ENCODE results near the gene RAB21.

Gene RAB21, protein sequence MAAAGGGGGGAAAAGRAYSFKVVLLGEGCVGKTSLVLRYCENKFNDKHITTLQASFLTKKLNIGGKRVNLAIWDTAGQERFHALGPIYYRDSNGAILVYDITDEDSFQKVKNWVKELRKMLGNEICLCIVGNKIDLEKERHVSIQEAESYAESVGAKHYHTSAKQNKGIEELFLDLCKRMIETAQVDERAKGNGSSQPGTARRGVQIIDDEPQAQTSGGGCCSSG

DNA sequence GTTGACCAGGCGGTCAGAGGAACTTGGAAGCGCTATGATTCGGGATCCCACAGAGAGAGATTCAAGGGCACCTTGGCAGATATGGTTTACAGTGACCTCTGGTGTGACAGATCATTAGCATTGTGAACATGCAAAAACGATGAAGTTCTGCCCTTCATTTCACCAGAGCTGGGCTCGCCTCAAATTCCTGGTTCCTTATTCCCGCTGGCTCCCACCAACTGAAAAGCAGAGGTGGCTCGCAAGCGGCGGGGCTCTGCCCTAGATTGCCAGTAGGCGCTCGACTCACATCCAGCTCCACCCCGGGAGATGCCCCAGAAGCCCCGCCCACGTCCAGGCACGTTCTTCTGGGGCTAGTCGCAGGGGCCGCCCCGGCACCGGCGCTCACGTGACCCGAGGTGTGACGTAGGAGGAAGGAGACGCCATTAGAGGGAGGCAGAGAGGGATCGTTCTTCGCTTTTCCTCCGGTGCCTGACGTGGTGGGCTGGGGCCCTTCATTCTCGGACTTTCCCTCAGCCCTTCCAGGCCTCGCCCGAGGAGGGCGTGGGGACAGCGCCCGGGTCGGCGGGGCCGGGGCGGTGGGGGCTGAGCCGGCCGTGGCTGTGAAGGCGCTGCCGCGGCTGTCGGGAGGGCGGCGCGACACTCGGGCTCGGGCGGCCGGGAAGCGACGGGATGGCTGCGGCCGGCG is at the start of gene RAB21:
TSS of gene RAB21 (plus strand) at position 403 of the 685 bp plus-strand sequence. CDS start at position 670, 267 bp downstream.
- peak; percentile 96 for DNase-seq (ENCODE audit: low spot score)

DNA sequence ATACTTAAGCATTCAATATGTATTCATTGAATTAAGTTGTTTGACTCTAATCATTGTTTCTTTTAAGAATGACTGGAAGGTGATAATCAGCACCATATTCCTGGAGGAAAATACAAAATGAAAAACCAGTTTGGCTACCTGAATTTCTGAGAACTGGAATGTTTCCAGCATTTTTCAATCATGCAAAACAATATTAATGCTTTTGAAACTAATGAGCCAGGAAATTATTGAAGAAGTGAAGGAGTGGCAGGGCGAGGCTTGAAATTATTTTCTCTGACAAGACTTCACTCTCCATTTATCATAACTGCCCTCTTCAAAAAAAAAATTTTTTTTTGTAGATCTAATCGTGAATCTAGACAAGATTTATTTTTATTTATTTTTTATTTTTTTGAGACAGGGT is 49.7 kb upstream of the RAB21 start:
- no peak for DNase-seq (ENCODE audit: low spot score)

DNA sequence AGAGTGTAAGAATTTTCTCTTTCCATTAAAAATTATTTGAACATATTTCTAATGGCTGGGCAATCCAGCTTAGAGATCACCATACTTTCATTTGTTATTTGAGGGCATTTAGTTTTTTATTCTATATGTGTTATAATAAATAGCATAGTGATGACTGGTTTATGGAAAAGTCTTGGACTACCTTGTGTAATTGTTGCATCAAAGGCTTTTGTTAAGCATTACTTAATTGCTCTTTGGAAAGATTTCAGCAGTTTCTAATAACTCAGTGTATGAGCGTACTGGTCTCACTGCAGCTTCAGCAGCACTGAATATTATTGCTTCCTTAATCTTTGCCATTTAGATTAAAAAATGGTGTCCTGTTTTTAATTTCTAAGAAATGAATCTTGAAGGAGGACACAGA is 46.0 kb upstream of the RAB21 start:
- no peak for DNase-seq (ENCODE audit: low spot score)

DNA sequence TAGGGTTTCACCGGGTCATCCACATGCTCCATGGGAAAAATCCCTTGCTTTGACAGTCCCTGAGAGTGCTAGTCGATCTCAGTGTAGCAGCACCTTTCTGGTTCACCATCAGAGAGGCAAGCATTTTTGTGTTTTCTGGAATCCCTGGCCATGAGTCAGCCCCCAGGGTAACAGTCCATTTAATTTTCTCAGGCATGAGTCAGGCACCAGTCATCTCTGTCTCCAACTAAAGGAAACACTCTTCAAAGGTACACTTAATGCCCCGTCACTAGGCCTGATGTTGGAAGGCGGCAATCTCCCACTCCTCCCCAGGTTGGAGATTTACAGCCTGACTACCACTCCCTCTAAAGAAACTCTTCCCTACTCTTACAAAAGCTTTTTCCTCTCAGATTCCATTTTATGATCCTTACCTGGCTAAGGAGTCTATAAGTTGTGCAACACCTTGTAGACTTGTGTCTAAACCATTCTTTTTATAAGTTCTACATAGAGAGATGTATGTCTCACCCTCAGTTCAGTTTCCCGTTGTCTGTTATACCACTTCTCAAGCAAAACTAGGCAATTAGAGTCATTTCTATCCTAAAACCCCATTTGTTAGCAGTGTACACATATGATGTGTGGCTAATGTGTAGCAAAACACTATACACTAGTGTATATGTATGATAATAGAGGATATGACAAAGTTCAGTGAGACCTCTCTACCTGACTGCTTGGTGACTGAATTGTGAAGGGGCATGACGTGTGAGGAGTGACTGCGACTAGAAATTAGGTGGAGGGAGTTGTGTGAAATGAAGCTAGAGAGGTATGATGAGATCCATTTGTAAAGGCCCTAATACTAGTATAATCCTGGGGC is 44.2 kb upstream of the RAB21 start:
- peak; percentile 76 for DNase-seq (ENCODE audit: low spot score)

DNA sequence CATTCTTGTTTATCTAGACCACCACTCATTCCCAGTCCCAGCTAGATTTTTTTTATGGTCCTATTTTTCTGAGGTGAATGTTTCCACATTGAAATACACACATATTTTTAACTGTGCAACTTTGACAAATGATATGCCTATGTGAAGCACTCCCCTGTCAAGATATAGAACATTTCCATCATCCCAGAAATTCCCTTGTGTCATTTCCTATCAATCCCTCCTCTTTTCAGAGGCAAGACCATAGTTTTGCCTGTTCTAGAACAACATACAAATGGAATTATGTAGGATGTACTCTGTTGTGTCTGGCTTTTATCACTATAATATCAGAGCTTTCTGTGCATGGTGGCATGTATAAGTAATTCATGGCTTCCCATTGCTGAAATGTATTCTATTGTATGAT is 36.1 kb upstream of the RAB21 start:
- DNase-seq (ENCODE audit: low spot score) = no peak

DNA sequence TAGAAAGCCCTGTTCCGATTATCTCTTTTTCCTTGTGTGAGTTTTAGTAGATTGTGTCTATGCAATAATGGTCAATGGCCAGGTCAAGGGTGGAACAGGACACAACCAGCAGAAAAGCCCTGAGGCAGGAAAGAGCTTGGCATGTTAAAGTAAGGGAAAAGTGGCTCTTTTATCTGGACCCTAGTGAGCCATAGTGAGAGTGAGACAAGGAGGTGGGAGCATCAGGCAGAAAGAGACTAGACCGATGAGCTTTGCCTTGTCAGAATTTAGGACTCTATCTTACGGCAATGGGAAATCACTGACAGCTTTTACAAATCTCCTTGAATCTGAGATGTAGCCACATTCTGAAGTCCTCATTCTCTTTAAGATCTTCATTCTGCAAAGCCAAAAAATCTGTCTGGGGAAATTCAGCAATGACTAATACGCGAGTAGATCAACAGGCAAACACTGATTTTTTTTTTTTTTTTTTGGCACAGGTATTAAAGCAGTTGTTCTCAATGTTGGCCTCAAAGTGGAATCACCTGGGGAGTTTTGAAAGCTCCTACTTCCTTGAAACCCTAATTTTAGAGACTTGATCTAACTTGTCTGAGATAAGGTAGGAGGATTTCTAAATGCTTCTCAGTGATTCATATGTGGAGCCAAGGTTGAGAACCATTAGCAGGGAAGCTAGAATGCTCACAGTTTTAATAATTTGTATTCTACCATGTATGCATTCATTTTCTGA is 34.9 kb upstream of the RAB21 start:
- no peak for DNase-seq (ENCODE audit: low spot score)

DNA sequence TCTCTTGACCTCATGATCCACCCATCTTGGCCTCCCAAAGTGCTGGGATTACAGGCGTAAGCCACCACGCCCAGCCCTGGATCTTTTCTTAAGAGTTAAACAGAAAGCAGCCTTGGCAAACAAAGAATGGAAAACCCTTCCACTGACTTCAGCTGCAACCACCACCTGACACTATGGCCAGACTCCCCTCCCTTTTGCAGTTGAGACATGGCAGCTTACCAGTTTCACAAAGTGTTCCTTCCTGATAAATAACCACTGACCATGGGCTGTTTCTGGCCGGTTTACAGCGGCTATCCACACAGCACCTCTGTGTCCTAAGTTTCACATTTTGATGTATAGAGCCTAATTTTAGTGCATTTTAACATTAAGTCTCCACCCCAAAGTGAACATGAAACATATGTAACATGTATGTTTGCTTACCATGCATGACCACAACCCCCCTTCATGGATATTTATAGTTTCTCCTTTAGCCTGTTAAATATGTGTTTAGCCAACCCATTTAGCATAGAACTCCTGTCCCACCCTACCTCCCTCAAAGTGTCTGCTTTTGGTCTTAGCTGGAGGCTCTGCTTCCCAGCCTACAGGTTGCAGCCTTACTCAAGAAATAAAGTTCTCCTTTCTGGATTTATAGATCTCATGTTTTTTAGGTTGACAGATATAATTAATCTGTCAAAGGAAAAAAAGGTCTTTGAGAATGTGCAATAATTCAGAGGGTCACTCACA is 32.7 kb upstream of the RAB21 start:
- DNase-seq (ENCODE audit: low spot score) = no peak

DNA sequence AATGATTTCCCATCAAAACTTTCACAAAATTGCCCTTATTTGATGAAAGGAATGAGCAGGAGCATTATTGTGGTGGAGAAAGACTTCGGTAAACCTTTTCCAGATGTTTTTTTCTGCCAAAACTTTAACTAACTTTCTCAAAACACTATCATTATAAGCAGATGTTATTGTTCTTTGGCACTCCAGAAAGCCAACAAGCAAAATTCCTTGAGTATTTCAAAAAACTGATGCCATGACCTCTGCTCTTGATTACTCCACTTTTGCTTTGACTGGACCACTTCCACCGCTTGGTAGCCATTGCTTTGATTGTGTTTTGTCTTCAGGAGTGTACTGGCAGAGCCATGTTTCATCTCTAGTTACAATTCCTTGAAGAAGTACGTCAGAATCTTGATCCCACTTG is 29.7 kb upstream of the RAB21 start:
- no peak for DNase-seq (ENCODE audit: low spot score)

DNA sequence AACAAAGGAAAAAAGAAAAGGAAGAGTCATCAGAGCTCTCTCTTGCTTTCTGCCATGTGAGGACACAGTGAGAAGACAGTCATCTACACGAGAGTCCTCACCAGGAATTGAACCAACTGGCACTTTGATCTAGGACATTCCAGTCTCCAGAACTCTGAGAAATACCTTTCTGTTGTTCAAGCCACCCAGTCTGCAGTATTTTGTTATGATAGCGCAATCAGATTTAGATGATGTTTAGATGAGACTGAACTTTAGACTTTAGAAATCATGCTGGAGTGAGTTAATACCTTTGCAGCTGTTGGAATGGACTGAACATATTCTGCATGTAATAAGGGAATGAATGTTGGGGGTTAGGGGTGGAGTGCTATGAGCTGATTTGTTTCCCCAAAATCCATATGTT is 28.1 kb upstream of the RAB21 start:
- DNase-seq (ENCODE audit: low spot score) = no peak

DNA sequence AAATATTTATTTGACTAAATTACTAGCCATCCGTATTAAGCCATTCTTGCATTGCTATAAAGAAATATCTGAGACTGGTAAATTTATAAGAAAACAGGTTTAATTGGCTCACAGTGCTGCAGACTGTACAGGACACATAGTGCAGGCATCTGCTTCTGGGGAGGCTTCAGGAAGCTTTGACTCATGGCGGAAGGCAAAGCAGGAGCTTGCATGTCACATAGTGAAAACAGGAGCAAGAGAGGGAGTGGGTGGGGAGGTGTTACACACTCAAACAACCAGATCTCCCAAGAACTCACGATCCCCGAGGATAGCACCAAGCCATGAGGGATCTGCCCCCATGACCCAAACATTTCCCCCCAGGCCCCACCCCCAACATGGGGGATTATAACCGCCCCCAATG is 26.7 kb upstream of the RAB21 start:
- DNase-seq (ENCODE audit: low spot score) = no peak

DNA sequence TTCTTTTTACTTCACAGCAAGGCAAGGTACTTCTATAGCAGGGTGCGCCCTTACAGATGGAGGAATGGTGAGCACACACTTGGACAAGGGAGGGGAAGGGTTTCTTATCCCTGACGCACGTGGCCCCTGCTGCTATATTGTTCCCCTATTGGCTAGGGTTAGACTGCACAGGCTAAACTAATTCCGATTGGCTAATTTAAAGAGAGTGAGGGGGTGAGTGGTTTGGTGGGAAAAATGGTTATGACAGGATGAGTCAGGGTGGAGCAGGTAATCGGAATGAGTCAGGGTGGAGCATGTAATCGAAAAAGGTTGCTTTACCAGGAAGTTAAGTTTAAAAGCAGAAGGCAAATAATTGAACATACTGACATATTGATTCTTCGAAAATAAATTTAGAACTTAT is 23.7 kb upstream of the RAB21 start:
- no peak for DNase-seq (ENCODE audit: low spot score)

DNA sequence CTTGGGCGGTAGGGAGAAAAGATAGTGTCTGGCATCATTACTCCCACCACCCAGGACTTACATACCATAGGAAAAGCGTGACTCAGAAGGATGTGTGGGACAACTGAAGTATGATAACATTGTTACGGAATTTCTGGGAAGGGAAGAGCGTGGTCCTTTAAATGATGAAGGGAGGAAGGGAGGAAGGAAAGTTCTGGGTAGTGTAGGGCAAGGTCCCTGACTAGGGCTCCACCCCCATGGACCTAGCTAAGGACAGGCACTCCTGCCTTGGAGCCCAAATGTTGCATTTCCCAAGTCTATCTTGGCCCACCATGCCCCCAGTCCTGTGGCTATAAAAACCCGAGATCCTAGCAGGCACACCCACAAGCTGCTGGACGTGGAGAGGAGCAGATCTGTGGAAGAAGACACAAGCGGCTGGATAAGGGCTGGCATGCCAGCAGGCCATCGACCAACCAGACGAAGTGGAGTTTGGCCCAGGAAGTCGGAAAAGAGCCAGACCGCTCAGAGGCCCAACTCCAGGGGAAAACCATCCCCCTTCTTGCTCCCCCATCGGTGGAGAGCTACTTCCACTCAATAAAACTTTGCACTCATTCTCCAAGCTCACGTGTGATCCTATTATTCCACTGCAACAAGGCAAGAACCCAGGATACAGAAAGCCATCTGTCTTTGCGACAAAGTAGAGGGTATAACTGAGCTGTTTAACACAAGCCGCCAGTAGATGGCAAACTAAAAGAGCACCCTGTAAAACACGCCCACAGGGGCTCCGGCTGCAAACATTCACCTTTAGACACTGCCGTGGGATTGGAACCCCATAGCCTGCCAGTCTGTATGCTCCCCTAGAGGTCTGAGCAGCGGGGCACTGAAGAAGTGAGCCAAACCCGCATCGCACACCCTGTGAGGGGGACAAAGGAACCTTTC is 23.0 kb upstream of the RAB21 start:
- DNase-seq (ENCODE audit: low spot score) = no peak

DNA sequence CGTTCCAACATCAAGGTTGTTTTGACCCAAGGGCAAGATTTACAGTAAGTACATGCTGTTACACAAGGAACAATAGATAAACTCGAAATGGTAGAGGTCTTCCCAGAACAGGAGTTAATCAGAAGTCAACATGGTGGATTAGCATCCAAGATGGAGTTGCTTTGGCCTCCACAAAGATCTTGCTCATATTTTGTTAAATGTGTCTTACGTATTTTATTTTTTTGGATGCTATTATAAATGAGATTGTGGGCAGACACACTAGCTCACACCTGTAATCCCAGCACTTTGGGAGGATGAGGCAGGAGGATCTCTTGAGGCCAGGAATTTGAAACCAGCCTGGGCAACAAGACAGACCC is 22.3 kb upstream of the RAB21 start:
- DNase-seq (ENCODE audit: low spot score) = no peak

DNA sequence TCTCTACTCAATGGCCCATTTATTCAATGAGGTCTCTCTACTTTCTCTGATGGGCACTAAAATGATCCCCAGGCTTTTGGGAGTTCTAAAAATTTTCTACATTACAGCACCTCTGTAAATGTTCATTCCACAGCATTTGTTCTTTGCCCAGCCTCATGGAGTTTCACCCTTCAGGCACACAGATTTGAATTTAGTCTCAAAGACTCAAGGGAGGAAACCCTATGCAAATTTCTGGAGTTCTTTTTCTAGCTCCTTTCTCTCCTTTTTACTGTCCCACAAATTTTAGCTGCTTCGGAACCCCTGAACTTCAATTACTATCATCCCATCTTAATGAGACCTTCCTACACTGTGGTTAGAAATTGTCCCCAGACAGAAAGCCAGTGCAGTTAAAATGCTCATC is 17.5 kb upstream of the RAB21 start:
- no peak for DNase-seq (ENCODE audit: low spot score)

DNA sequence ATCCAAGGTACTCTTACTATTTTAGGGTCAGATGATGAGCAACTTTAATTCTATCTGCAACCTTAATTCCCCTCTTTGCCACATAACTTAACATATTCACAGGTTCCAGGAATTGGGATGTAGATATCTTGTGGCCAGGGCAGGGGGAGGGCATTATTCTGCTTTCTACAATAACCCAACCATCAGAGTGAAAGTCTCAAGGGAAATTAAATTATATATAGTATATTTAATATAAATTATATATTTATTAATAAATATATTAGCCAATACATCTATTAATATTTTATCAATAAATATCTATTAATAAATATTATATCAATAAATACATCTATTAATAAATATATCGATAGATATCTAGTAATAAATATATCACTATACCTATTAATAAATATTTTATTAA is 11.7 kb upstream of the RAB21 start:
- no peak for DNase-seq (ENCODE audit: low spot score)

DNA sequence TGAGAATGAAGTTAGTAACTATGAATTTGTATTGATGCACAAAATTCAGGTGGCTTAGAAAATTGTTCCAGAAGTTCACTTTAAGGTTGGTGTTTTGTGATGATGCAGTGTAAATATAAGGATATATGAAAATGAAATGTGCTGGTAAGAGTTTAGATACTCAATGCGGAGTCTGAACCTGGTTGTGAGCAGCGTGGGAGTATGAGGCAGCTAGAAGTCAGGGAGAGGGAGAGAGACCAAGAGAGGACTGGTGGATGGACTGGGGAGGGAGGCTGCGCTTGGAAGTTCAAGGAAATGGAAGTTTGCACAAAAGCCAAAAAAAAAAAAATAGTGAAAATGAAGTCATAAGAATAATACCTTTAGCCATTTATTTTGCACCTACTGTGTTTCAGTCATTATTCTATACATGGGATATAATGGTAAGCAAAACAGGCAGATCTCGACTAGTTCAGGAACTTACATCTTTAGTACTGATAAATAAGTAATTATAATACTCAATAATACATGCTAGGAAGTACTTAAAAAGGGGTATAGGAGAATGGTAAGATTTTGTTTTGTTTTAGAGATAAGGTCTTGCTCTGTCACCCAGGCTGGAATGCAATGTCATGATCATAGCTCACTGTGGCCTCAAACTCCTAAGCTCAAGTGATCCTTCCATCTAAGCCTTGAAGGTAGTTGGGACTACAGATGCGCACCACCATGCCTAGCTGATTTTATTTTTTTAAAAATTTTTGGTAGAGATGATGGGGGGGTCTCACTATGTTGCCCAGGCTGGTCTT is 10.0 kb upstream of the RAB21 start:
- DNase-seq (ENCODE audit: low spot score) = no peak

DNA sequence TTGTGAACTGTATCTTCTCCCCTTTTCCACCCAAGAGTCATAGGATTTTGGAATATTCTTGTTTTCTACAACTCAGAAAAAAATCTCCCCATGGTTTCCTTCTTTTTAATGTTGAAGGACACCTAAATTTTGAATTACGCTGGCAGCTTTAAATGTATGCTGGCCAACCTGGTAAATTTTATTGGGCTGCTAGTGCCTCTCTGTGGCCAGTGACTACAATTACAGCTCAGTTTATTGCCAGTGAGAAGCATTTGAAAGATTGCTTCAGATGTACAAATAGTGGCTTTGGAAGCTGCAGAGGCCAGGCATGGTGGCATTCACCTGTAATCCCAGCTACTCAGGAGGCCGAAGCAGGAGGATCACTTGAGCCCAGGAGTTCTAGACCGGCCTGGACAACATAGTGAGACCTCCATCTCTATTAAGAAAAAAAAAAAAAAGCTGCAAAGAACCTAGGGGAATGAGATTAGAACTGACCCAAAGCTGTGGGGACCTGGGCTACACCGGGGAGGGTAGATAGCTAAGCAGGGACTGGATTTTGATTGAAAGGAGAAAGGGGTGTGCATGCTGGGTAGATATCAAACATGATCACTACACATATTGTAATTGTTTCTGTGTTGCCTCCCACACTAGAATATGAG is 7.6 kb upstream of the RAB21 start:
- peak; percentile 68 for DNase-seq (ENCODE audit: low spot score)

DNA sequence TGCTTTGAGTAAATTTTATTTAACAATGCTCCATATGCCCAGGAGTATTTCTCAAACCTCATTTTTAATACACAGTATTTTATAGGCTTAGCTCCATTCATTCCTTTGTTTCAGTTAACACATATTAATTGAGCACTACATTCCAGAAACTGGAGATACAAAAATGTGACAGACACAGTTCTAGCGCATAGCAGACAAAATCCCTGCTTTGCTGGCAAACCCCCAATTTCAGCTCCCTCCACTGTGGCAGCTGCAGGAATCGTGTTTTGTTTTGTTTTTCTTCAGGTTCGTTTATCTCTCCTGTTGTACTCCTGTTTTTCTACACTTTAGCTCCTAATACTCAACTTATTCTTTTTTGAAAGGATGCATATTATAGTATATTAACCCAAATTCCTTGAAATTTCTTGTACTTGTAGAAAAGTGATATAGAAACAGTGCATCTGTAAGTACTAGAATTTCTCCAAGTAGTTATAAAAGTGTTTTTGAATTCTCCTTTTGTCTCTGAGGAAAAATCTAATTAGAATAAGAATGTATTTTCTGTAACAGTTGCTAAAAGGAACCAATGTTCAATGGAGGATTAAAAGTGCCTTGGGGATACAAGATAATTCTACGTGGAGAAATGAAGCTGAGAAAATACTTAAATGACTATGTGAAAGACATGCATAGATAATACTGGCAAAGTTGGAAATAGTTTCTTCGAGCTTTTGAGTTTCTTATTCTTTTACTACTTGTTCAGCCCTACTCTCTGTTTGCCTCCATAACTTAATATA is 6.4 kb upstream of the RAB21 start:
- DNase-seq (ENCODE audit: low spot score) = no peak

DNA sequence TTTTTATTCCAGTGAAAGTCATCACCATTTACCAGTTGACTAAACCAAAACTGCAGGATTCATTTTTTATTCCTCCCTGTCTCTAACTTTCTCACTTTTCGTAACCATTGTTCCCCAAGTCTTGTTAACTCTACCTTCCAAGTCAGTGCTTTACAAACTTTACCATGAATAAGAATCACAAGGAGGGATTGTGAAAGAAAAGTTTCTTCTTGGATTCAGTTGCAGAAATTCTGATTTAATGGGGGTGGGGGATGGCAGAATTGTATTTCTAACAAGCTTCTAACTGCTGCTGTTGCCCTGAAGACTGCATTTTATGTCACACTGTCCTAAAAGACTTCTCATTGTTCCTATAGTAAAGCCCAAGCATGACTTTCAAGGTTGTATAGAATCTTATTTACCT is 5.0 kb upstream of the RAB21 start:
- DNase-seq (ENCODE audit: low spot score) = no peak
